ENCODE measurements around the gene ZNF525. TPM values are rescaled to one million over a fixed set of nuclear protein-coding genes. Genes with fewer than 3 reads are reported as not detected.
"Not testable (repeated sequence)": the region's sequence is repeated elsewhere in the genome, so short reads cannot be mapped to it uniquely, and the experiment has no call there.

The ZNF525 gene
- total RNA-seq, 2 experiments from 2014 or later: 13.6 to 17.9 TPM

DNA sequence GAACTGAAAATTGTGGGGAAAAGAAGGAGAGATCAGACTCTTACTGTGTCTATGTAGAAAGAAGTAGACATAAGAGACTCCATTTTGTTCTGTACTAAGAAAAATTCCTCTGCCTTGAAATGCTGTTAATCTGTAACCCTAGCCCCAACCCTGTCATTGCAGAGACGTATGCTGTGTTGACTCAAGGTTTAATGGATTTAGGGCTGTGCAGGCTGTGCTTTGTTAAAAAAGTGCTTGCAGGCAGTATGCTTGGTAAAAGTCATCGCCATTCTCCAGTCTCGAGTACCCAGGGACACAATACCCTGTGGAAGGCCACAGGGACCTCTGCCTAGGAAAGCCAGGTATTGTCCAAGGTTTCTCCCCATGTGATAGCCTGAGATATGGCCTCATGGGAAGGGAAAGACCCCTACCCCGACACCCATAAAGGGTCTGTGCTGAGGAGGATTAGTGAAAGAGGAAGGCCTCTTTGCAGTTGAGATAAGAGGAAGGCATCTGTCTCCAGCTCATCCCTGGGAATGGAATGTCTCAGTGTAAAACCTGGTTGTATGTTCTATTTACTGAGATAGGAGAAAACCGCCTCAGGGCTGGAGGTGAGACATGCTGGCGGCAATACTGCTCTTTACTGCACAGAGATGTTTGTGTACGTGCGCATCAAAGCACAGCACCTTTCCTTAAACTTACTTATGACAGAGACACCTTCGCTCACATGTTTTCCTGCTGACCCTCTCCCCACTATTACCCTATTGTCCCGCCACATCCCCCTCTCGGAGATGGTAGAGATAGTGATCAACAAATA is 55.2 kb downstream of the ZNF525 start:
- H3K27me3 Mint-ChIP-seq, DNase-seq, CTCF ChIA-PET, H3K27ac Mint-ChIP-seq, H3K36me3 Mint-ChIP-seq, H3K4me3 Mint-ChIP-seq, H3K4me1 Mint-ChIP-seq, ATAC-seq: not testable (repeated sequence)
- peaks cover 10% of the 10 kb centered on the region for H3K9me3 Mint-ChIP-seq (ENCODE audit: low read depth)

DNA sequence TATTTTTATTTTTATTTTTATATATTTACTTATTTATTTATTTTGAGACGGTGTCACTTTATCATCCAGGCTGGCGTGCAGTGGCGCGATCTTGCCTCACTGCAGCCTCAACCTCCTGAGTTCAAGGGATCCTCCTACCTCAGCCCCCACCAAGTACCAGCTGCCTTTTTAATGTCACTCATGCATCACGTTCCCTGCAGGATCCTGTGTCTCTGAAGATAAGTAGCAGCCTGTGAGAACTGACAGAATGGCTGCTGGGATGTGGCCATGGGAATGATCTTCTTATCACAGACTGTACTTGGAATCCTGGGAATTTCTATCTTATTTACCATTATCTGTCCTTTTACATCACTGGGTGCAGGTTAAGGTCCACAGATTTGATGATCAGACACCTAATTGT is 57.0 kb downstream of the ZNF525 start:
- Mint-ChIP-seq H3K36me3 (peaks cover 3% of the 10 kb centered on the region), H3K9me3 (ENCODE audit: low read depth) (peaks cover 5% of the 10 kb centered on the region), H3K27me3 (no peaks in the 10 kb centered on the region), H3K4me1 (no peaks in the 10 kb centered on the region), H3K4me3 (no peak overlapping the region), H3K27ac (no peak overlapping the region)
- CTCF ChIA-PET: no interaction called here
- DNase-seq (no peak), ATAC-seq (no peak)

DNA sequence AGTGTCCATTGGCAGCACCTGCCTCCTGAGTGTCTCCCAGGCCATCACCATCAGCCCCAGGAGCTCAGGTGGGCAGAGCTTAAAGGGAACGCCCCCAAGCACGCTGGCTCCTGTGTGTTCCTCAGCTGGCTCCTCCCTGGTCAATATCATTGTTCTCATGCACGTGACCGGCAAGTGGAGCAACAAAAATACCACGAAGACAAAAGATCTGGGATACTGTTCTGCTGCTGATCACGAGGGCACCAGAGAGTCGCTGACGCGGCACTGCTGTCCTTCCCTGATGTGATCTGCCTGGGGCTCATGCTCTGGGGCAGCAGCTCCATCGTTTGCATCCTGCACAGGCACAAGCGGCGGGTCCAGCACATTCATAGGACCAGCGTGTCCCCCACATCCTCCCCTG is 57.6 kb downstream of the ZNF525 start:
- H3K27me3 Mint-ChIP-seq; CTCF ChIA-PET; H3K4me1 Mint-ChIP-seq; H3K27ac Mint-ChIP-seq; H3K4me3 Mint-ChIP-seq; ATAC-seq; H3K36me3 Mint-ChIP-seq; DNase-seq; H3K9me3 Mint-ChIP-seq (ENCODE audit: low read depth): not testable (repeated sequence)

DNA sequence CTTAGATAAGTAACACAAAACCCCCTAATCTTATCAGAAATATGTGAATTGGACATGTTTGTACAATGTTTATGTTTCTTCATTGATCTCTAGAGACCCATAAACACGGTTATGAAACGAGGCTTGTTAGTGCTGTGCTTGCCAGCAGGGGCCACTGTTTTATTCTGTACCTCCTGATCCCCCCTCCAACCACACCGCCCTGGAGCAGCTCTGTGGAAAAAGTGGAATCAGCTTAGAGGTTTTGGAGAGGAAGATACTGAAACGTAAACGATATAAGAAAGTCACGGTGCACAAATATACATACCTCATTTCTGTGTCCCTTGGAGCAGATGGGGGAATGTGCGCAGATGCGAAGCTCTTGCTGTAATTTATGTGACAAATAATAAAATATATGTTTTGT is 58.2 kb downstream of the ZNF525 start:
- ATAC-seq; DNase-seq; H3K36me3 Mint-ChIP-seq; H3K27ac Mint-ChIP-seq; H3K4me1 Mint-ChIP-seq; H3K4me3 Mint-ChIP-seq; H3K27me3 Mint-ChIP-seq; H3K9me3 Mint-ChIP-seq (ENCODE audit: low read depth): not testable (repeated sequence)
- CTCF ChIA-PET: interaction anchor here (2.1 kb wide), 1 partner anchor 322 kb away, joined by 13 read pairs; no protein-coding TSS in a partner anchor

DNA sequence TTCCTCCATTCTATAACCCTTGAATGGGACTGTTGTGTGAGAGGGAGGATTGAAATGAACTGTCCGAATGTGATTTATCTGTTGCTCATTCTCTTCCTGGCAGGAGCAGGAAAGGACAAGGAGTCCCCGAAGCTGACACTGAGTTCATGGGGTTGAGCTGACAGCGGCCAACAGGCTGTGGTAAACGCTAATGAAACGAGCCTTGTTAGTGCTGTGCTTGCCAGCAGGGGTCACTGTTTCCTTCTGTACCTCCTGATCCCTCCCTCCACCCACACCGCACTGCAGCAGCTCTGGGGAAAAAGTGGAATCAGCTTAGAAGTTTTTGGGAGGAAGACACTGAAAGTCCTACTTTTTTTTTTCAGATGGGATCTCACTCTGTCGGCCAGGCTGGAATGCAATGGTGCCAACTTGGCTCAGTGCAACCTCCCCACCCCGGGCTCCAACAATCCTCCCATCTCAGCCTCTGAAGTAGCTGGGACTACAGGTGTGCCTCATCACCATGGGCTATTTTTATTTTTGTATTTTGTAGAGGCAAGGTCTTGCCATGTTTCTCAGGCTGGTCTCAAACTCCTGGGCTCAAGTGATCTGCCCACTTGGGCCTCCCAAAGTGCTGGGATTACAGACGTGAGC is 59.6 kb downstream of the ZNF525 start:
- no peaks in the 10 kb centered on the region for H3K36me3 Mint-ChIP-seq
- DNase-seq (peak; percentile 69), ATAC-seq (peak; percentile 72)
- CTCF ChIA-PET: interaction anchor here (0.6 to 2.1 kb wide), 10 partner anchors 8 to 457 kb away, joined by 3 to 13 read pairs (median 3); partner anchors contain the start of genes PRKCG and ZNF347
- H3K4me1 Mint-ChIP-seq: no peaks in the 10 kb centered on the region
- H3K27ac Mint-ChIP-seq: no peak overlapping the region
- H3K4me3 Mint-ChIP-seq: no peak overlapping the region
- H3K9me3 Mint-ChIP-seq (ENCODE audit: low read depth): peaks cover 2% of the 10 kb centered on the region
- no peaks in the 10 kb centered on the region for H3K27me3 Mint-ChIP-seq

DNA sequence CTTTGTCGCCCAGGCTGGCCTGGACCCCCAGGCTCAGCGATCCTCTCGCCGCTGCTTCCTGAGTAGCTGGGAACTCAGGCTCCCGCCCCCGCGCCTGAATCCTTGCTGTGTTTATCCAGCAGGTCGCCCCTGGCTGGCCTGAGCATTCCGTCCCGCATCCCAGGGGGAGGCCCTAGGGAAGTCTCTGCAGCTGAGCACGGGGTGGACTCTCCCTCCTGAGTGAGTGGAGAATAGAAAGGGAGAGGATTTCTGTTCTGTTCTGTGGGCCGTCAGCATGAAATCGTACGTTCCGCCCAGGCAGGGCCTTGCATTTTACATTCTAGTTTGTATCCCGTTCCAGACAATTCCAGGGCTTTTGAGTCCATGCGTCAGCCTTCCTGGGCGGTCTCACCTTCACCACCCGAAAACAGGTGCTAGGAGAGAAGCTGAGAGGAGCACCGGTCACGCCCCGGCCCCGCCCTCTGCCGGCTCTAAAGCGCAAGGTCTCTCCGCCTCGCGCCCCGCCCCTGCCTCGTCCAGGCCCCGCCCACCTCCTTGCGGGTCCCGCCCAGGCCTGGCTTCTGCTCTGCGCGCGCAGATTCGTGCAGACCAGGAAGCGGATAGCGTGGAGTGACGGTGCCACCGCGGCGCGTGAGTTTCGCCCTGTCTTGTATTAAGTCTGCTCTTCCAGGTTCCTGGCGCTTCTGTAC is 66.0 kb downstream of the ZNF525 start, which contains the start of gene ZNF761:
ZNF761 (plus strand) TSS at position 586 of the 689 bp plus-strand sequence. CDS start 15,285 bp downstream, outside the sequence.
- ATAC-seq (peak; percentile 99), DNase-seq (peak; percentile 96)
- Mint-ChIP-seq H3K9me3 (ENCODE audit: low read depth) (peaks cover 12% of the 10 kb centered on the region), H3K36me3 (peaks cover 42% of the 10 kb centered on the region), H3K27me3 (no peaks in the 10 kb centered on the region), H3K27ac (peak within 1 kb of the TSS; percentile 90), H3K4me1 (peaks cover 21% of the 10 kb centered on the region), H3K4me3 (peak within 1 kb of the TSS; percentile 87)
- CTCF ChIA-PET: interaction anchor here (1.1 to 1.3 kb wide), 4 partner anchors 89 to 314 kb away, joined by 3 to 5 read pairs (median 4); no protein-coding TSS in a partner anchor

DNA sequence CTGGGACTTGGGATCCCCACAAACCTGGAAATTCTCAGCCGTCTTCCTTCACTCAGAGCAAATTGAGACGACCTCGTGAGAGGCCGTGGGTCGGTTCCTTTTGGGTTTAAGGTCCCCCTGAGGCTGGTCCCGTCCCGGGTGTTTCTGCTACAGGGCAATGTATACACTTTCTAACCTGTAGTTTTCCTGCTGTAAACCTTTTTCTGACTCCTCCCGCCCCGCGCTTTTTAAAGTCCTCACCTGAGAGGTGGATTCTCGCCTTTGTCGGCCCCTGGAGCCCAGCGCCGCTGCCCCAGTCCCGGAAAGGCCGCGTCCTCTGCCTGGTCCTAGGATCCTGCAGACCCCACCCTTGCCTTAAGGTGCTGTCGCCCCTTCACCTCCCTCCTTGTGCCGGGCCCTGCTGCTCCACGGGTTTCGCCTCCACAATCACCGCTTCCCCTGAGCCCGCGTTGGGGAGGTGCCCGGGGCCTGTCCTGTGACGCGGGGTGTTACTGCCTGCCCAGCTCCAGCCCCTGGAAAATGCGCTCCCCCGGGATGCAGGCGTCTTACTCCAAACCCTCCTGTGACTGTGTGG is 66.7 kb downstream of the ZNF525 start:
- Mint-ChIP-seq H3K27ac (peak overlapping the region; percentile 90), H3K4me1 (peaks cover 21% of the 10 kb centered on the region), H3K27me3 (no peaks in the 10 kb centered on the region), H3K9me3 (ENCODE audit: low read depth) (peaks cover 12% of the 10 kb centered on the region), H3K36me3 (peaks cover 48% of the 10 kb centered on the region), H3K4me3 (peak overlapping the region; percentile 87)
- peak; percentile 50 for DNase-seq
- peak; percentile 28 for ATAC-seq
- CTCF ChIA-PET: interaction anchor here (0.7 to 1.2 kb wide), 3 partner anchors 88 to 572 kb away, joined by 3 read pairs; no protein-coding TSS in a partner anchor

Other genes starting within 250 kb of the ZNF525 start
- under 1 TPM; 0.35 to 0.61 TPM for gene ZNF415, start 232.8 kb upstream of the ZNF525 start, total RNA-seq
- 10 to 100 TPM in 1 of 2 experiments, 1 to 10 TPM in 1; 6.1 to 11.0 TPM for gene ZNF347, start 206.7 kb upstream of the ZNF525 start, total RNA-seq
- gene ZNF665, start 172.3 kb upstream of the ZNF525 start, total RNA-seq: 1 to 10 TPM; 2.9 to 6.0 TPM
- 1 to 10 TPM; 4.5 to 6.1 TPM for gene ZNF677, start 110.8 kb upstream of the ZNF525 start, total RNA-seq
- gene VN1R2, start 107.4 kb upstream of the ZNF525 start, total RNA-seq: not detected
- not detected for gene VN1R4, start 98.0 kb upstream of the ZNF525 start, total RNA-seq
- gene ZNF845, start 32.0 kb upstream of the ZNF525 start, total RNA-seq: 1 to 10 TPM; 8.0 to 9.9 TPM
- gene ZNF765, start 29.4 kb downstream of the ZNF525 start, total RNA-seq: 10 to 100 TPM; 12.4 to 14.2 TPM
- gene ZNF761, start 66.3 kb downstream of the ZNF525 start, total RNA-seq: 10 to 100 TPM; 11.2 to 12.6 TPM
- gene ZNF813, start 102.0 kb downstream of the ZNF525 start, total RNA-seq: 1 to 10 TPM; 5.5 TPM
- 10 to 100 TPM; 16.6 to 26.5 TPM for gene ZNF331, start 172.4 kb downstream of the ZNF525 start, total RNA-seq

Measured in activated CD8-positive, alpha-beta memory T cell treated with anti-CD3 and anti-CD28 coated beads, Interleukin-2, amount 10 ng/mL, durations not matched to agents 7 days and 5 days (primary cell).